Right lobe of liver (tissue), 6 donors: ENCODE results near the gene ZC2HC1B. TPM values are rescaled to one million over a fixed set of nuclear protein-coding genes. Genes with fewer than 3 reads are reported as not detected.

Experiments used
- ATAC-seq, 4 donors: fragments of 200-7000 bp; cut with Tn5 transposase; one replicate each; pipeline ENCODE4 v1.9.1; 2020; ENCODE audit warnings: mild to moderate bottlenecking in 4 of 4, moderate library complexity in 4 of 4
- DNase-seq, 3 donors: peaks; one replicate each; pipeline ENCODE4 v3.0.0-alpha.2; 2020
- H3K27ac ChIP-seq, 3 donors: fragments of 200-600 bp; one replicate each; pipeline ENCODE4 v1.8.0; 2022
- H3K27me3 ChIP-seq, 2 donors: fragments of 200-600 bp; one replicate each; pipeline ENCODE4 v1.8.0; 2022
- H3K36me3 ChIP-seq, 4 donors: fragments of 200-600 bp; sonication (generic) in 1 of 4; one replicate each; pipeline versions ENCODE4 v1.5.1 to v1.8.0; 2017 to 2022; ENCODE audit warnings: control low read depth in 1 of 4
- H3K4me1 ChIP-seq, 4 donors: fragments of 200-600 bp; sonication (generic) in 1 of 4; one replicate each; pipeline versions ENCODE4 v1.5.1 to v1.8.0; 2017 to 2022; ENCODE audit warnings: control low read depth in 1 of 4
- H3K4me3 ChIP-seq, 3 donors: fragments of 200-600 bp; one replicate each; pipeline ENCODE4 v1.8.0; 2022
- H3K9me3 ChIP-seq, 4 donors: fragments of 200-600 bp; sonication (generic) in 1 of 4; one replicate each; pipeline versions ENCODE4 v1.5.1 to v1.8.0; 2017 to 2022; ENCODE audit warnings: control low read depth in 1 of 4
- POLR2A ChIP-seq: fragments of 450-650 bp; IDR thresholded peaks from one replicate; pipeline ENCODE4 v1.6.1; 2017; ENCODE audit warnings: antibody characterized with exemption, mild to moderate bottlenecking
- WGBS: methylation state at CpG from one replicate; pipeline ENCODE4 v1.1.6; 2018; ENCODE audit warnings: low coverage, low lambda C conversion rate; ENCODE audit not compliant: insufficient coverage; ENCODE audit errors: missing lambda C conversion rate; 5-methylcytosine and 5-hydroxymethylcytosine counted together
- intact Hi-C, 2 donors: fragments of 100-400 bp; cut with DNase I; formaldehyde crosslinking; loops; one replicate each; pipeline versions ENCODE4 v1.11.2 to v1.14.1; 2022
- total RNA-seq, 6 experiments: library from RNA; depleted of rRNA in 2 of 6; stranded (reverse); fragments of >200 nt in 2 of 6; fragmentation: NEBNext Ultra II Directional in 3 of 6; extraction: Animal tissue kit (Norgen Biotek cat#: 25700) in 3 of 6; gene quantifications; one replicate each; pipeline versions ENCODE4 v1.1.0 to v1.2.4, GENCODE V29; 2016 to 2023
- TF ChIP-seq, protein P1 (sequence below), 4 donors: fragments of 200-600 bp in 3 of 4; fragments of 450-650 bp in 1 of 4; IDR thresholded peaks; one replicate each; pipeline versions ENCODE4 v1.5.1 to v1.8.0; 2016 to 2022; ENCODE audit warnings: antibody characterized with exemption in 4 of 4, mild to moderate bottlenecking in 2 of 4
- donor health status: DM: no; HTN: yes; CAD: no.
- donor health status: DM: no; HTN: no; CAD: no.
- donor health status: DM: no; HTN: no; CAD: no.
- donor health status: DM: no; HTN: yes; CAD: no.
- donor health status: DM: no; HTN: yes; CAD: no.

The ZC2HC1B gene
- total RNA-seq, 6 experiments from 2014 or later = not detected

DNA sequence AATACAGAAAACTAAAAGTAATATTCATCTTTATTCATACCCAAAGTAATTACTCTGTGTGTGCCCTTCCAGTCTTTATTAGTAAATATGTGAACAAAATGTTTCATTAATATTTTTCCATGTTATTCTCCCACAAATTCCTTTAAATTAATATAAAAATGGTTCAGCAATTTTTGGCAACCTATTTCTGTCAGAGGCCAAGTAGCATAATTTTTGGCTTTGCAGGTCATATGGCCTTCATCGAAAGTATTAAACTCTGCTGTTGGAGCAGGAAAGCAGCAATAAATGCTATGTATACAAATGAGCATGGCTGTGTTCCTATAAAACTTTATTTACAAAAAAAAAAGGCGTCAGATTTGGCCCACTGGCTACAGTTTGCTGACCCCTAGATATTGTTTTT lies 16.1 kb downstream of the ZC2HC1B start:
- intact Hi-C loops = no loop called here
- no peaks in the 10 kb centered on the region for H3K4me1 ChIP-seq
- TF ChIP-seq POLR2A = no peak
- TF ChIP-seq, protein P1, sequence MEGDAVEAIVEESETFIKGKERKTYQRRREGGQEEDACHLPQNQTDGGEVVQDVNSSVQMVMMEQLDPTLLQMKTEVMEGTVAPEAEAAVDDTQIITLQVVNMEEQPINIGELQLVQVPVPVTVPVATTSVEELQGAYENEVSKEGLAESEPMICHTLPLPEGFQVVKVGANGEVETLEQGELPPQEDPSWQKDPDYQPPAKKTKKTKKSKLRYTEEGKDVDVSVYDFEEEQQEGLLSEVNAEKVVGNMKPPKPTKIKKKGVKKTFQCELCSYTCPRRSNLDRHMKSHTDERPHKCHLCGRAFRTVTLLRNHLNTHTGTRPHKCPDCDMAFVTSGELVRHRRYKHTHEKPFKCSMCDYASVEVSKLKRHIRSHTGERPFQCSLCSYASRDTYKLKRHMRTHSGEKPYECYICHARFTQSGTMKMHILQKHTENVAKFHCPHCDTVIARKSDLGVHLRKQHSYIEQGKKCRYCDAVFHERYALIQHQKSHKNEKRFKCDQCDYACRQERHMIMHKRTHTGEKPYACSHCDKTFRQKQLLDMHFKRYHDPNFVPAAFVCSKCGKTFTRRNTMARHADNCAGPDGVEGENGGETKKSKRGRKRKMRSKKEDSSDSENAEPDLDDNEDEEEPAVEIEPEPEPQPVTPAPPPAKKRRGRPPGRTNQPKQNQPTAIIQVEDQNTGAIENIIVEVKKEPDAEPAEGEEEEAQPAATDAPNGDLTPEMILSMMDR (IDR thresholded peaks at IDR 0.05) = no peak
- no peak for DNase-seq
- 78% methylated on average over 2 of the region's 2 CpGs for WGBS
- H3K27me3 ChIP-seq = no peaks in the 10 kb centered on the region
- no peaks in the 10 kb centered on the region for H3K9me3 ChIP-seq
- no peaks in the 10 kb centered on the region for H3K36me3 ChIP-seq
- no peak for ATAC-seq
- H3K4me3 ChIP-seq = no peak overlapping the region
- H3K27ac ChIP-seq = no peak overlapping the region

DNA sequence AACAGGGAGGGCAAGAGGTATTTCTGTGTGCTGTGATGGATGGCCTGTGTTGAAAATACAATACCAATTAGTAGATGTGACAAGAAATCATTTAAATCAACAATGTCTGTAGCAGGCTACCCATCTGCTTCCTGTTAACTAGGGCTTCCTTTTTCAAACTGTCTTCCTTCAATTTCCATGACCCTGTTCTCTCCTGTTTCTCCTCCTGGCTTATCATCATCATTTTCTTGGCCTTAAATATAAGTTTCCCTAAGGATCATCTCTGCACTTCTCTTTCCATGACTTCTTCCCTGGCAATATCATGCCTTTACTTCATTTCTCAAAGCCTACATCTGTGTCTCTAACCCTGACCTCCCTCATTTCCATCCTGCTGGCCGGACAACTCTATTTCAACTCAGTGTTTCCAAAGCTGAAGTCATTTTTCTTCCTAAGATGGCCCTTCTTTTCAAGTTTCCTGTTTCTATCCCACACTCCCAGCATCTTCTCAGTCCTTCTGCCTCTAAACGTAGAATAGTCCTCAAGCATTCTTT lies 18.2 kb downstream of the ZC2HC1B start:
- Histone ChIP-seq H3K4me1 (no peaks in the 10 kb centered on the region), H3K27me3 (no peaks in the 10 kb centered on the region), H3K9me3 (no peaks in the 10 kb centered on the region), H3K4me3 (no peak overlapping the region), H3K27ac (no peak overlapping the region), H3K36me3 (no peaks in the 10 kb centered on the region)
- intact Hi-C loops = no loop called here
- no peak for ATAC-seq
- 55% methylated on average over 2 of the region's 2 CpGs for WGBS
- DNase-seq = no peak
- no peak for TF ChIP-seq POLR2A
- TF ChIP-seq, protein P1 (IDR thresholded peaks at IDR 0.05) = no peak

DNA sequence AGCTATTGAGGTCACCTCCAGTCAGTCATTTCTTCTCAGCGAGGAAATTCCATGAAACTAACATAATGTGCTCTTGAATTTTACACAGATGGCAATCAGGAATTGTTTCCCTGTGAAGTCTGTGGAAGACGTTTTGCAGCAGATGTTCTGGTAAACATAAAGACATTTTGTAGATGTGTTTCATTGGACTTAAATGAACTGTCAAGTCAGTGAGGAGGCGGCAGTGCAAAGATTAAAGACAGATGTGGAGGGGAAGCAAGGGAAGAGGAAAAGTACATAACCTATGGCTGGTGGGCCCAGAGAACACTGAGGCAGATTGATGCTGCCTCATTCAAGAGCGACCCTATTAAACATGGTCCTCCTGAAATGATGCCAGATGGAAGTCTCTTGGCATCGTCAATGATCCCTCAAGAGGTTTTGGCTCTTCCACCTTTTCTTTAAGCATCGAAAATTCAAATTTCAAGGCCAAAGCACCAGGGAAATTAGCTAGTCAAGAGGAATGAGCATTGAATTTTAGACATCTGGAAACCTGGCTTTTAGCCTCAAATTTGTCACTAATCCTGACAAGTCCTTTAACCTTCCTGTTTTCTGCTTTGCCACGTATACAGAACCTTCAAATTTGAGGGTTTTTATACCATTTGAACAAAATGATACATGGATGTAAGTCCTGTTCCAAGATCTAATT lies 20.1 kb downstream of the ZC2HC1B start:
- intact Hi-C loops = no loop called here
- 57% methylated on average over 7 of the region's 7 CpGs for whole genome bisulfite sequencing
- H3K9me3 ChIP-seq = no peaks in the 10 kb centered on the region

DNA sequence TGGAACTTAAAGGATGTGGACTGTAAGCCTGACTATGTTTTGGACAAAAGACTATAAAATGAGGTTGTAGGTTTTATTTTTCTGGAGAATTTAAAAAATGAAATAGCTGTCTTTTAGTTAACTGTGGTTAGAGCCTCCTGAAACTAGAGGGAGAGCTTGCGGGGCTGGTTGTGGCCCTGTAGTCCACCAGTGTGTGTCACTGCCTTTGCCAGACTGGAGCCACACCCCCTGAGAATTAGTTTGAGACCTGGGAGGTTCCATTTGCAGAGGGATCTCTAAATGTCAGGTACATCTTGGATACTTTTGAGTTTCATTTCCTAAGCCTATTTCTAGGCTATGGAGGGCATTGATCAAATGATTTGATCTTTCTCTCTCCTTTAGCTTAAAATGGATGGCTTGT lies 20.8 kb downstream of the ZC2HC1B start:
- Histone ChIP-seq H3K9me3 (no peaks in the 10 kb centered on the region), H3K27me3 (no peaks in the 10 kb centered on the region), H3K4me1 (no peaks in the 10 kb centered on the region), H3K27ac (no peak overlapping the region), H3K4me3 (no peak overlapping the region), H3K36me3 (no peaks in the 10 kb centered on the region)
- ATAC-seq = no peak
- WGBS = 100% methylated on average over 1 of the region's 1 CpG
- intact Hi-C loops = no loop called here
- TF ChIP-seq POLR2A = no peak
- TF ChIP-seq, protein P1 (IDR thresholded peaks at IDR 0.05) = no peak
- no peak for DNase-seq

More for the DNA sequence above, 20.1 kb downstream of the ZC2HC1B start:
- Histone ChIP-seq H3K4me3 (no peak overlapping the region), H3K36me3 (no peaks in the 10 kb centered on the region), H3K27me3 (no peaks in the 10 kb centered on the region), H3K27ac (no peak overlapping the region), H3K4me1 (no peaks in the 10 kb centered on the region)
- no peak for TF ChIP-seq POLR2A
- TF ChIP-seq, protein P1 (IDR thresholded peaks at IDR 0.05) = no peak
- no peak for DNase-seq
- no peak for ATAC-seq
